GM21825 (cell line): ENCODE data around the gene KASH5.
"Not testable (repeated sequence)": the region's sequence is repeated elsewhere in the genome, so short reads cannot be mapped to it uniquely, and the experiment has no call there.

Experiments used
- ATAC-seq: cut with Tn5 transposase; IDR thresholded peaks from one replicate; pipeline ENCODE4 v1.9.1; 2021; ENCODE audit warnings: mild to moderate bottlenecking, moderate library complexity; ENCODE audit not compliant: unreplicated experiment

The KASH5 gene

GRCh38 chr19:49453757-49454240, 65.8 kb downstream of the KASH5 start:
- no peak for ATAC-seq

- no peak for ATAC-seq
Observed at GRCh38 chr19:49455773-49456172, 67.7 kb downstream of the KASH5 start.

GRCh38 chr19:49456326-49456725, 68.3 kb downstream of the KASH5 start:
- no peak for ATAC-seq

- ATAC-seq, result no peak
Observed at GRCh38 chr19:49458567-49458903, 70.5 kb downstream of the KASH5 start.

GRCh38 chr19:49459388-49459787, 71.3 kb downstream of the KASH5 start:
- no peak for ATAC-seq

- ATAC-seq, result not testable (repeated sequence)
Observed at GRCh38 chr19:49461130-49461529, 73.1 kb downstream of the KASH5 start.

GRCh38 chr19:49461656-49462055, 73.6 kb downstream of the KASH5 start:
- ATAC-seq, result no peak

- no peak for ATAC-seq
Observed at GRCh38 chr19:49462492-49462891, 74.4 kb downstream of the KASH5 start.

- no peak for ATAC-seq
Observed at GRCh38 chr19:49463960-49464740, 76.1 kb downstream of the KASH5 start.

- ATAC-seq, result no peak
Observed at GRCh38 chr19:49465371-49465770, 77.3 kb downstream of the KASH5 start.
